Measurements from ENCODE around the gene PACRG.

GRCh38 chr6:163309491-163310026 lies 581.8 kb downstream of the PACRG start:
- TF ChIP-seq POLR2A (IDR thresholded peaks at IDR 0.05; ENCODE audit: low read length) (no peak), GATA1 (IDR thresholded peaks at IDR 0.05; ENCODE audit: low read depth, low read length) (no peak)
